Measurements from ENCODE around the gene MDFI. TPM values are rescaled to one million over a fixed set of nuclear protein-coding genes. Genes with fewer than 3 reads are reported as not detected.

The MDFI gene
- polyA plus RNA-seq, 2 of the 4 experiments (the other 2 are of a cell fraction): 0.06 to 0.30 TPM

DNA sequence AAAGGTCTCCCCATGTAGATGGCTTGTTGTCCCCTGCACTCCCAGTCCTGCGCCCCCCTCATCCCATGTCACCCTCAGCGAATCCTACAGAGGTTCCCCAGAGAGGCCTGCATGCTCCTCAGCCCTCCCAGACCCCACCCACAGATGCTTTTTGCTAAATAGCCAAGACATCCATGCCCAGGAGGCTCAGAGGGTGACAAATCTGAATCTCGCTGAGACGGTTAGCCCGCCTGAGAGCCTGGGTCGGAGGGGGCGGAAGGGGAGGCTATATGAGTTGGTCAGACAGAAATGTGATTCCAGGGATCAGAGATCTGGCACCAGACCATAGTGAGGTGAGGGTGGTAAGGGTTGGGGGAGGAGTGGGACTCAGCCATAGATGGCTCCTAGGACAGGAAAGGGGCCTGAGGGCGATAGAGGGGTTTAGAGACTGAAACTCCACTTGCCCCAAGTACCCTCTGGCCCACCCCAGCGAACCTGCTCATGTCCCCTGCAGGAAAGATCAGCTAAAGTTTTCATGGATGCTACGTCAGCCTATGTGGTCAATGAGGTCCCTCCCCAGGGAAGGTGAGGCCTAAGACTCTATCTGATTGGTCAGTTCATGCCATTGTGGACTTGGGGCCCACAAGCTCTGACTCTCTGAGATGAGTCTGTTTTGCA lies 63.9 kb downstream of the MDFI start:
- Histone ChIP-seq H3K9me3 (no peaks in the 10 kb centered on the region), H3K27ac (no peak overlapping the region), H3K4me2 (no peak overlapping the region), H3K4me3 (no peak overlapping the region), H3K4me1 (peaks cover 26% of the 10 kb centered on the region)
- no peak for TF ChIP-seq EHF (CRISPR knock-in tag; IDR thresholded peaks at IDR 0.05)
- TF ChIP-seq, protein P1, sequence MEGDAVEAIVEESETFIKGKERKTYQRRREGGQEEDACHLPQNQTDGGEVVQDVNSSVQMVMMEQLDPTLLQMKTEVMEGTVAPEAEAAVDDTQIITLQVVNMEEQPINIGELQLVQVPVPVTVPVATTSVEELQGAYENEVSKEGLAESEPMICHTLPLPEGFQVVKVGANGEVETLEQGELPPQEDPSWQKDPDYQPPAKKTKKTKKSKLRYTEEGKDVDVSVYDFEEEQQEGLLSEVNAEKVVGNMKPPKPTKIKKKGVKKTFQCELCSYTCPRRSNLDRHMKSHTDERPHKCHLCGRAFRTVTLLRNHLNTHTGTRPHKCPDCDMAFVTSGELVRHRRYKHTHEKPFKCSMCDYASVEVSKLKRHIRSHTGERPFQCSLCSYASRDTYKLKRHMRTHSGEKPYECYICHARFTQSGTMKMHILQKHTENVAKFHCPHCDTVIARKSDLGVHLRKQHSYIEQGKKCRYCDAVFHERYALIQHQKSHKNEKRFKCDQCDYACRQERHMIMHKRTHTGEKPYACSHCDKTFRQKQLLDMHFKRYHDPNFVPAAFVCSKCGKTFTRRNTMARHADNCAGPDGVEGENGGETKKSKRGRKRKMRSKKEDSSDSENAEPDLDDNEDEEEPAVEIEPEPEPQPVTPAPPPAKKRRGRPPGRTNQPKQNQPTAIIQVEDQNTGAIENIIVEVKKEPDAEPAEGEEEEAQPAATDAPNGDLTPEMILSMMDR (IDR thresholded peaks at IDR 0.05): no peak
- TF ChIP-seq TFCP2L1 (CRISPR knock-in tag; IDR thresholded peaks at IDR 0.05): no peak
- CTCF ChIA-PET: interaction anchor here (0.9 to 5.7 kb wide), 5 partner anchors 10 to 334 kb away, joined by 3 to 66 read pairs (median 4); no protein-coding TSS in a partner anchor
- ATAC-seq (no peak), DNase-seq (ENCODE audit: low read depth in 1 of 2, low spot score in 1 of 2) (no peak), FAIRE-seq (no peak)
- WGBS (ENCODE audit: missing lambda C conversion rate): 87% methylated on average over 10 of the region's 10 CpGs
- POLR2A ChIA-PET: no interaction called here

DNA sequence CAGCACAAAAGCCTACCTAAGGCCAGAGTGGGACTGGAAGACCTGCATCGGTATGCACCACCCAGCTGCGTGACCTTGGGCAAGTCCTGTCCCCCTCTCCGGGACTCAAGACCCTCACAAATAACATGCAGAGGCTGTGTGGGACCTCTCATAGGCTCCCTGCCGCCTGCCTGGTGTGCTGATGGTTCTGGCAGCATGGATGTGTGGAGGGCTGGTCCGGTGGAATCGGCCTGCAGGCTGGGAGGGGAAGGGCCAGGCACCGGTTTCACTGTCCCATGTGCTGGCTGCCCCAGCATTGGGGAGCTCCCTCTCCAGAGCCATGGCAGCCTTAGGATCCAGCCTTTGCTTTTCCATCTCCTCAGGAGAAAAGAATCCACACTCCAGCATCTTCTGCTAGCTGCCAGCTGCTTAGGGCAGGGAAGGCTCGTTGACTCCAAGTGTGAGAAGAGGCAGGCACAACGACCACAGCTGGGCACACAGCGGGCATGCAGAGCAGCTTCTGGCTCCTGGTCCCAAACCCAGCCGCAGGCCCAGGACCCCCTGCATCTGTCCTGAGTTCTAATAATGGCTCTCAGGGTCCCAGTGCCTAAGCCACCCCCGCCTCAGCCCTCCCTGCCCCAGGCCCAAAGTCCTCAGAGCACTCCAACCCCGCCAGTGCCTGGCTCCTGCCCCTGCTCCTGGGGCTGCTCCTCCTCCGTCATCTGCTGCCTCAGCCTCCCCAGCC lies 64.7 kb downstream of the MDFI start:
- CTCF ChIA-PET: interaction anchor here (0.9 to 5.7 kb wide), 3 partner anchors 10 to 335 kb away, joined by 3 to 66 read pairs (median 16); no protein-coding TSS in a partner anchor

More for the DNA sequence above, 64.7 kb downstream of the MDFI start:
- DNase-seq (ENCODE audit: low read depth in 1 of 2, low spot score in 1 of 2): no peak
- FAIRE-seq: no peak
- Histone ChIP-seq H3K9me3 (no peaks in the 10 kb centered on the region), H3K4me3 (no peak overlapping the region), H3K4me2 (no peak overlapping the region), H3K4me1 (peaks cover 30% of the 10 kb centered on the region), H3K27ac (no peak overlapping the region)
- 83% methylated on average over 4 of the region's 14 CpGs for WGBS (ENCODE audit: missing lambda C conversion rate)
- ATAC-seq: no peak
- POLR2A ChIA-PET: no interaction called here
- TF ChIP-seq CEBPB (IDR thresholded peaks at IDR 0.05): no peak
- TF ChIP-seq TFCP2L1 (CRISPR knock-in tag; IDR thresholded peaks at IDR 0.05): no peak

Small RNAs within 50 kb of the gene (small RNA-seq; reads per million reads assigned to genes)
- gene MIR4641: 0 to 0.16 (median 0) reads per million in 6 experiments

Other genes starting within 250 kb of the MDFI start
- 2.6 and 3.2 TPM in 2 replicates for gene FOXP4, start 92.1 kb upstream of the MDFI start, polyA plus RNA-seq (2011; rRNA removed)
- 12.5 to 14.5 TPM (median 14.2 TPM) in 3 replicates for gene FOXP4, start 92.1 kb upstream of the MDFI start, polyA plus RNA-seq (2017; fragmentation: RNase III; extraction: RNeasy Plus Mini Kit Qiagen cat#74134 plus additional on column Dnase treatment)
- 2.9 and 3.1 TPM in 2 replicates for gene TFEB, start 97.1 kb downstream of the MDFI start, polyA plus RNA-seq (2011; rRNA removed)
- 4.3 to 6.1 TPM (median 4.5 TPM) in 3 replicates for gene TFEB, start 97.1 kb downstream of the MDFI start, polyA plus RNA-seq (2017; fragmentation: RNase III; extraction: RNeasy Plus Mini Kit Qiagen cat#74134 plus additional on column Dnase treatment)
- not detected in 2 replicates for gene PGC, start 108.9 kb downstream of the MDFI start, polyA plus RNA-seq (2011; rRNA removed)
- not detected in 3 replicates for gene PGC, start 108.9 kb downstream of the MDFI start, polyA plus RNA-seq (2017; fragmentation: RNase III; extraction: RNeasy Plus Mini Kit Qiagen cat#74134 plus additional on column Dnase treatment)
- 1.9 TPM in 2 replicates for gene FRS3, start 141.4 kb downstream of the MDFI start, polyA plus RNA-seq (2011; rRNA removed)
- gene FRS3, start 141.4 kb downstream of the MDFI start, polyA plus RNA-seq (2017; fragmentation: RNase III; extraction: RNeasy Plus Mini Kit Qiagen cat#74134 plus additional on column Dnase treatment): 1.7 to 2.0 TPM (median 2.0 TPM) in 3 replicates
- 0.32 and 0.34 TPM in 2 replicates for gene PRICKLE4, start 142.3 kb downstream of the MDFI start, polyA plus RNA-seq (2011; rRNA removed)
- gene PRICKLE4, start 142.3 kb downstream of the MDFI start, polyA plus RNA-seq (2017; fragmentation: RNase III; extraction: RNeasy Plus Mini Kit Qiagen cat#74134 plus additional on column Dnase treatment): 0.95 to 1.6 TPM (median 1.5 TPM) in 3 replicates
- gene TOMM6, start 149.2 kb downstream of the MDFI start, polyA plus RNA-seq (2011; rRNA removed): 217 and 262 TPM in 2 replicates
- 252 to 261 TPM (median 254 TPM) in 3 replicates for gene TOMM6, start 149.2 kb downstream of the MDFI start, polyA plus RNA-seq (2017; fragmentation: RNase III; extraction: RNeasy Plus Mini Kit Qiagen cat#74134 plus additional on column Dnase treatment)